ENCODE measurements around the gene SPO11.

SPO11 gene

GRCh38 chr20:57309544-57310115, 20.0 kb upstream of the SPO11 start:
- no peak for DNase-seq (ENCODE audit: extremely low spot score, insufficient read length, low read depth)
- FAIRE-seq = no peak

- FAIRE-seq (no peak), DNase-seq (ENCODE audit: extremely low spot score, insufficient read length, low read depth) (no peak)
Observed at GRCh38 chr20:57310821-57311514, 18.6 kb upstream of the SPO11 start.

- FAIRE-seq = no peak
- no peak for DNase-seq (ENCODE audit: extremely low spot score, insufficient read length, low read depth)
Observed at GRCh38 chr20:57312138-57312537, 17.5 kb upstream of the SPO11 start.

GRCh38 chr20:57313230-57313629, 16.4 kb upstream of the SPO11 start:
- FAIRE-seq (no peak), DNase-seq (ENCODE audit: extremely low spot score, insufficient read length, low read depth) (no peak)

- FAIRE-seq = no peak
- DNase-seq (ENCODE audit: extremely low spot score, insufficient read length, low read depth) = no peak
Observed at GRCh38 chr20:57313951-57314350, 15.7 kb upstream of the SPO11 start.

- no peak for DNase-seq (ENCODE audit: extremely low spot score, insufficient read length, low read depth)
- FAIRE-seq = no peak
Observed at GRCh38 chr20:57315083-57315975, 14.3 kb upstream of the SPO11 start.

- no peak for FAIRE-seq
Observed at GRCh38 chr20:57315976-57316480, 13.6 kb upstream of the SPO11 start.

GRCh38 chr20:57316795-57317201, 12.8 kb upstream of the SPO11 start:
- no peak for FAIRE-seq
- DNase-seq (ENCODE audit: extremely low spot score, insufficient read length, low read depth) = no peak

More at GRCh38 chr20:57315976-57316480, 13.6 kb upstream of the SPO11 start:
- DNase-seq (ENCODE audit: extremely low spot score, insufficient read length, low read depth) = no peak

GRCh38 chr20:57317316-57317788, 12.3 kb upstream of the SPO11 start:
- FAIRE-seq = no peak
- no peak for DNase-seq (ENCODE audit: extremely low spot score, insufficient read length, low read depth)

GRCh38 chr20:57317789-57318371, 11.7 kb upstream of the SPO11 start:
- DNase-seq (ENCODE audit: extremely low spot score, insufficient read length, low read depth) (no peak), FAIRE-seq (no peak)

GRCh38 chr20:57319584-57319983, 10.0 kb upstream of the SPO11 start:
- no peak for FAIRE-seq
- no peak for DNase-seq (ENCODE audit: extremely low spot score, insufficient read length, low read depth)

- FAIRE-seq (no peak), DNase-seq (ENCODE audit: extremely low spot score, insufficient read length, low read depth) (no peak)
Observed at GRCh38 chr20:57320358-57320757, 9.2 kb upstream of the SPO11 start.

- no peak for DNase-seq (ENCODE audit: extremely low spot score, insufficient read length, low read depth)
- no peak for FAIRE-seq
Observed at GRCh38 chr20:57321142-57321541, 8.5 kb upstream of the SPO11 start.

GRCh38 chr20:57322476-57322875, 7.1 kb upstream of the SPO11 start:
- no peak for DNase-seq (ENCODE audit: extremely low spot score, insufficient read length, low read depth)
- no peak for FAIRE-seq

GRCh38 chr20:57323034-57323433, 6.6 kb upstream of the SPO11 start:
- DNase-seq (ENCODE audit: extremely low spot score, insufficient read length, low read depth) = no peak
- no peak for FAIRE-seq

GRCh38 chr20:57325632-57326356, 3.8 kb upstream of the SPO11 start:
- DNase-seq (ENCODE audit: extremely low spot score, insufficient read length, low read depth) (no peak), FAIRE-seq (no peak)

GRCh38 chr20:57326667-57327455, 2.7 kb upstream of the SPO11 start:
- DNase-seq (ENCODE audit: extremely low spot score, insufficient read length, low read depth) (no peak), FAIRE-seq (no peak)

- FAIRE-seq (no peak), DNase-seq (ENCODE audit: extremely low spot score, insufficient read length, low read depth) (no peak)
Observed at GRCh38 chr20:57327820-57328219, 1.8 kb upstream of the SPO11 start.

GRCh38 chr20:57330998-57331397, 1.4 kb downstream of the SPO11 start:
- FAIRE-seq = no peak
- DNase-seq (ENCODE audit: extremely low spot score, insufficient read length, low read depth) = no peak

Data from GM18507 (cell line).